G401 (cell line): ENCODE measurements around the gene VSIG10. TPM values are rescaled to one million over a fixed set of nuclear protein-coding genes. Genes with fewer than 3 reads are reported as not detected.
"Not testable (repeated sequence)": the region's sequence is repeated elsewhere in the genome, so short reads cannot be mapped to it uniquely, and the experiment has no call there.

Source experiments
- DNase-seq: peaks from one replicate; pipeline ENCODE4 v3.0.0-alpha.2; 2015; ENCODE audit warnings: low spot score
- in situ Hi-C: cut with HindIII; loops from 2 replicates; pipeline ENCODE4 v1.10.0; 2016; ENCODE audit warnings: low sequenced_read_pairs, mixed read lengths
- total RNA-seq: library from RNA; depleted of rRNA; stranded (reverse); fragments of >200 nt; shearing (Covaris generic); gene quantifications from 2 replicates; pipeline ENCODE4 v1.2.3, GENCODE V29; 2014

Gene VSIG10
- total RNA-seq, 1 experiment from 2014 or later: 24.2 TPM

DNA sequence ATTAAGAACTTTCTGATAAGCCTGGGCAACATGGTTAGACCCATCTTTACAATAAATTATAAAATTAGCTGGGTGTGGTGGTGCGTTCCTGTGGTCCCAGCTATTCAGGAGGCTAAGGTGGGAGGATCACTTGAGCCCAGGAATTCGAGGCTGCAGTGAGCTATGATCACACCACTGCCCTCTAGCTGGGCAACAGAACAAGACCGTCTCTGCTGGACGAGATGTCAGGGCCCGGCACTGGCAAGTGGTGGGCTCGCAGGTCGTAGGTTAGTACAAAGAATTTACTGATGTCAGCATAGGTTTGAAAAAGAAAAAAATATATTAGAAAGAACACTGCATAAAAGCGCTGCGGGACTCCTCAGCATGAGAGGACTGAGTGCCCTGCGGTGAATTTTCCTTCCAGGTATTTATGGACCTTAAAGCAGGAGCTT is 15.7 kb upstream of the VSIG10 start:
- DNase-seq: no peak
- in situ Hi-C loops: no loop called here

DNA sequence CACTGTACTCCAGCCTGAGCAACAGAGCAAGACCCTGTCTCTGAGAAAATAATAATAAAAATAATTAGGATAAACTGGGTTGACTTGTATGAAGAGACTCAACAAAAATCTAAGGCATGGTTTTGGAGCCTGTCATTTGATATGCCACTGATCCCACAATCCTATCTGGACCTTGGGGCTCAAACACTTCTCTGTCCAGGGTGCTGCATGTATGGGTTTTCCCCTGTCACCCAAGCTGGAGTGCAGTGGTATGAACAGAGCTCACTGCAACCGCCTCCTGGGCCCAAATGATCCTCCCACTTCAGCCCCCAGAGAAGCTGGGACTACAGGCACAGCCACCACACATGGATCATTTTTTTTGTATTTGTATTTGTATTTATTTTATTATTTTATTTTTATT is 5.3 kb upstream of the VSIG10 start:
- DNase-seq: no peak
- in situ Hi-C loops: no loop called here

DNA sequence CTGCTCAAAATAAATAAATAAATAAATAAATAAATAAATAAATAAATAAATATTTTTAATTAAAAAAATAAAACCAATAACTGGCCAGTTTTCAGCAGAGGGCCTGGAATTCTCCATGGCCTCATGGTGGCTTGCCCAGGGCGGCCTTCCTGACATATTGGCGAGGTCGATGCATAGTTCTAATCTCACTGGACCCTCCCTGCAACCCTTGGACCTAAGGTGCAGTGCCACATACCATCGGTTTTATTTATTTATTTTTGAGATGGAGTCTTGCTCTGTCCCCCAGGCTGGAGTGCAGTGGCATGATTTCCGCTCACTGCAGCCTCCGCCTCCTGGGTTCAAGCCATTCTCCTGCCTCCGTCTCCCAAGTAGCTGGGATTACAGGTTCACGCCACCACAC is 3.9 kb upstream of the VSIG10 start:
- in situ Hi-C loops: no loop called here
- DNase-seq: no peak

- DNase-seq: no peak
- in situ Hi-C loops: no loop called here
These were observed 3.2 kb upstream of the VSIG10 start for GRCh38 chr12:118107011-118107410.

- in situ Hi-C loops: no loop called here
- no peak for DNase-seq
These were observed 610 bp downstream of the VSIG10 start for GRCh38 chr12:118103201-118103600.

DNA sequence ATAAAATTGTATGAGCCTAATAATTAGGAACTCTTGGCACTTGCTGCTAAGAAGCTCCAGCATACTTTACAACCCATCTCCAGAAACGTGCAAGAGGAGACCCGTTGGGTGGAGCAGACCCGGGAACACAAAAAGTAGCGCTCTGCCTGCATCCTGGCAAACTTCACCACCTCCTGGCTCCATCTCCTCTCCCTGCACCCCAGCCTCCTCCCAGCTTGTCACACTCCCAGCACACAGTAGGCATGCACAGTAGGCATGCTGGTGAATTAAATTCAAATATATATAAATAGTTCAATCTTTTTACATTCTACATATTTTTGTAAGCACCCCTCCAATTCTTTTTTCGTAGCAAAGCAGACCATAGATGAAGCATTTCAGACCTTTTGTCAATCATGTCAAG is 1.2 kb downstream of the VSIG10 start:
- in situ Hi-C loops: no loop called here
- DNase-seq: no peak

DNA sequence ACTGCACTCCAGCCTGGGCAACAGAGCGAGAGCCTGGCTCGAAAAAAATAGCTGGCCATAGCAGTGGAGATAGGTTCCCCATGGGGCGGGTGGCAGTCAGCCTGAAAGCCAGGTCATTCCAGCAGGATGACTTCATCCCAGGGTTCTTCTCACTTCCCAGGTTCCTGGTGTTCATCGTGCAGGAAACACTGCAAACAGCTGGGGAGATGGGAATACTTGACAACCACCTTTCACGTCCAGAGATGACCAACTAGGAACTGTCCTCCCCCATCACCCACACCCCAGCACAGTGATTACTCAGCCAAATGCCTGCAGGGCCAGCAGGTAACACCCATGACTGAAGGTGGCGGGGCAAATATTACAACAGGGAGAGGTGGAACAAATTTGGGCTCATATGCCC is 1.7 kb downstream of the VSIG10 start:
- no peak for DNase-seq
- in situ Hi-C loops: no loop called here

DNA sequence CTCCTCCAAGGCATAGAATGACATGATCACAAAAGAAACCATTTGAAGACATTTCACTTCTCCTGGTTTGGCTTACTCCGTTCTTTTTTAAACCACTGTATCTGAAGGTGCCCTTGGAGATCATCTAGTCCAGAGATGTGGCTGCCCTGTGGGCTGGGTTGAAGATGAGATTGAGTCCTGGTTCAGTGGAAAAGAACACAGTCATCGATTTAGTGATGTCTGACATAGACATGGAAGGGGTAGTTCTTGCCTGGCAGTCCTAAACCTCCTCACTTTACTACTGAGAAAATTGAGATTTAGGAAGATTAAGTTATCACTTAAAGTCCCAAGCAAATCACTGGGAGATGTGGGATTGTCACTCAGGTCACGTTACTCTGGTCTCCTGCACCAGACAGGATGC is 2.8 kb downstream of the VSIG10 start:
- no peak for DNase-seq
- in situ Hi-C loops: no loop called here

GRCh38 chr12:118098911-118099671 is 4.7 kb downstream of the VSIG10 start:
- in situ Hi-C loops: no loop called here
- no peak for DNase-seq

- in situ Hi-C loops: no loop called here
- DNase-seq: no peak
These were observed 5.4 kb downstream of the VSIG10 start for GRCh38 chr12:118098401-118098800.

DNA sequence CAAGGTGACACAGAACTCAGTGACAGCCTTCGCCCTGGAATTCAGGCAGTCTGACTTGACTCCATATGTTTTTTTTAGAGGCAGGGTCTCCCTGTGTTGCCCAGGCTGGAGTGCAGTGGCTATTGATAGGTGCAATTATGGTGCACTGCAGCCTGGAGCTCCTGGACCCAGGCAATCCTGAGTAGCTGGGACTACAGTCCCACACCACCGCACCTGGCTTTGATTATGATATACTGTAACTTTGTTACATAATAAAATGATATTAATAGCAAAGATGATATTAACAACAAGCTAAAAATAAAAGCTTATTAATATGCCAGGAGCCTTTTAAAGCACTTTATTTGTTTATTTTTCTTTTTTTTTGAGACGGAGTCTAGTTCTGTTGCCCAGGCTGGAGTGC is 9.8 kb downstream of the VSIG10 start:
- in situ Hi-C loops: no loop called here
- no peak for DNase-seq

GRCh38 chr12:118089782-118090181 is 14.0 kb downstream of the VSIG10 start:
- in situ Hi-C loops: no loop called here

DNA sequence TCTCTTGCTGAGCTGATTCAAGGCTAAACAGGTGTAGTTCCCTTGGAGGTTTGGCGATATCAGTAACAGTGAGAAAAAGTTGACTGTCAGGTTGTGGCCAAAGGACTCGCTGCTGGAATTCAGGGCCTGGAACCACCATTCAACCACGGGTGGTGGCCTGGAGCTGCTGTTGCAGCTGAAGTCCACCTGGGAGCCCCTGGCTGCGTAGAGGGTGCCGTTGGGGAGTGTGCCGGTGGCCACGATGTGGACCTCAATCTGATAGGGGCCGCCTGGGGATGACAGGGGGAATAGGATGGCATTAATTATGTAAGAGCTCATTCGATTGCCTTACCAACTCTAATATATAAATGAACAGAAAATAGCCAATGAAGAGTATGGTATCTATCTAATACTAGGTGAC is 21.6 kb downstream of the VSIG10 start:
- in situ Hi-C loops: no loop called here
- DNase-seq: no peak

More at GRCh38 chr12:118089782-118090181, 14.0 kb downstream of the VSIG10 start:
- no peak for DNase-seq

DNA sequence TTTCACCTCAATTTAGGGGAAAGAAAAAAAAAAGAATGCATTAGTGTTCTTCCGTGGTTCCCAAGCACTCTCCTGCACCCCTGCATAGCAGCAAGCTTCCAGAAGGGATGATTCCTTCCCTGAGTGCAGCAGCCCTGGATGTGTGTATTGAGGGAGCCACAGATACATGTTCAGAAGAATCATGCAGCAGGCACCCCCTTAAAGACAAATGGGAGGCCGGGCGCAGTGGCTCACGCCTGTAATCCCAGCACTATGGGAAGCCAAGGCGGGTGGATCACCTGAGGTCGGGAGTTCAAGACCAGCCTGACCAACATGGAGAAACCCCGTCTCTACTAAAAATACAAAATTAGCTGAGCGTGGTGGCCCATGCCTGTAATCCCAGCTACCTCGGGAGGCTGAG is 22.3 kb downstream of the VSIG10 start:
- DNase-seq, in situ Hi-C loops: not testable (repeated sequence)

DNA sequence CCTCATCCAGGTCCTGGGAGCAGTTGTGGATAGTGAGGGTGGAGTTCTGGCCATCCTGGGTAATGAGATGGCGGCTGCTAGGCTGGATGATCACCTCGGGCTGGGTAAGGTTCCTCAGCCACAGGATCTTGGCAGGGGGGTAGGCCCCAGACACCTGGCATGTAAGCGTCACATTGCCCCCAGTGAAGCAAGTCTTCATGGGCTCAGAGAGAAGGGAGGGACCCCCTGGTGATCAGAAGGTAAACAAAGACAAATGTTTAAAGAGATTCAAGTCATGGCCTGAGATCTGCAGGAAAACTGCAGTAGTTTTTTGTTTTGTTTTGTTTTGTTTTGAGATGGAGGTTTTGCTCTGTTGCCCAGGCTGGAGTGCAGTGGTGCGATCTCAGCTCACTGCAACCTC is 30.0 kb downstream of the VSIG10 start:
- DNase-seq: no peak
- in situ Hi-C loops: no loop called here

GRCh38 chr12:118070650-118071049 is 33.2 kb downstream of the VSIG10 start:
- in situ Hi-C loops: no loop called here

GRCh38 chr12:118068445-118068844 is 35.4 kb downstream of the VSIG10 start:
- no peak for DNase-seq
- in situ Hi-C loops: no loop called here

More at GRCh38 chr12:118070650-118071049, 33.2 kb downstream of the VSIG10 start:
- no peak for DNase-seq

DNA sequence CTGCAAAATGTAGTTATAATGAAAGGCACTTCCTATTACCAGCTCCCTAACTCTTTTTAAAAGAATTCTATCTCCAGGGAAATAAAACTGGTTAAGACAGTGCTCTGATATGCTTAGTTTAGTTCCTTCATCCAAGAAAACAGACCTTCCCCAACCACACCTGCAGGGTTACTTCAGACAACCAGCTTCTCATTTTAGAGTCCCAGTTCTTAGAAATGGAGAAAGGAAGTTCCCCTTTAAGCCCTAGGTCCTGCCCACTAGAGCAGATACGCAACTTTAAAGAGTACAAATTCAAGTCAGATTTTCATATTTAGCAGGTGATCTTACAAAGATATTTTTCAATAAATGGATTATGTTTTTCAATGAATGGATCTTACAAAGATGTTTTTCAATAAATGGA is 38.4 kb downstream of the VSIG10 start:
- in situ Hi-C loops: no loop called here
- no peak for DNase-seq

DNA sequence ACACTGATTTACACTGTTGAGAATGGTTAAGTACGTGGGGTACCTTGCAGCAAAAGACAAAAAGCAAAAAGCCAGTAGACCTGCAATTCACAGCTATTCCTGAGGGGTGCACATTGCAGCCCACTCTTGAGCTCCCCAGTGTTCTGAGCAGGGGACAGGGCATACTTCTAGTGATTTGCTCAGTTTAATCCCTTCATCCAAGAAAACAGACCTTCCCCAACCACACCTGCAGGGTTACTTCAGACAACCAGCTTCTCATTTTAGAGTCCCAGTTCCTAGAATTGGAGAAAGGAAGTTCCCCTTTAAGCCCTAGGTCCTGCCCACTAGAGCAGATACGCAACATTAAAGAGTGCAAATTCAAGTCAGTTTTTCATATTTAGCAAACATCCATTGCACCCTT is 39.2 kb downstream of the VSIG10 start:
- in situ Hi-C loops: no loop called here
- peak; percentile 13 for DNase-seq

DNA sequence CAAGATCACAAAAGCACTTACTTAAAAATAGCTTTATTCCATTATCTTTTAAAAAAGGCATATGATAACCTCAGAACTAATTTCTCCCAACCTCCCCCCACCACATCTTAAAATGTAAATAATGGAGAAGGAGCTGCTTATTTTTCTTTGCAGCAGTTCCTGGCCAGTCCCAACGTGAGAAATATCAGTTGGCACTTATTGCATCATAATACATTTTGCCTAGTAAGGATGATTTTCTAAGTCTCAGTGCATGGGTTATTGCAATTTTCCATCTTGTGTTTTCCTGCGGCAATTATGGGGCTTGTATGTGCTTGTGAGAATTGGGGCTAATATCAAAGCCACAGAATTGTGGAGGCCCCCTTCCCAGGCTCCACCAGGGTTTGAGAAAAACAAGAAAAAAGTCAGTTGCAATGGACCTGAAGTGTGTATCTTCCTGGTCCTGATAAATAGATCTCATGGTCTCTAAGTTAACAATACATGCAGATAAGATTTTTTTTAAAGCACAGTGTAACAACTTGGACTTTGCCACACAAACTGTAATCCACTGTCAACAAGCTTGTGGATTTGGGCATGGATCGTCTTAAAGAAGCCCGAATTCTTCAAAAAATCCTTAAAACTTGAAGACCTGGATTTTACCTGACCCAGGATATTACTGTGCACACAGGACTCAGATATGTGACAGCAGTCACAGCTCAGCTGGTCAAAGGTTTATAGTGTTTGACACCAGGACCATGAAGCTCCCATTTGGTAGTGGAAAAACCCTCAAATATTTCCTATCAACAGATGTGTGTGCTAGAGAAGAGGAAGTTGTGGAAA is 40.0 kb downstream of the VSIG10 start:
- in situ Hi-C loops: no loop called here
- DNase-seq: no peak
